Measurements from ENCODE around the gene SHISA9.

DNA sequence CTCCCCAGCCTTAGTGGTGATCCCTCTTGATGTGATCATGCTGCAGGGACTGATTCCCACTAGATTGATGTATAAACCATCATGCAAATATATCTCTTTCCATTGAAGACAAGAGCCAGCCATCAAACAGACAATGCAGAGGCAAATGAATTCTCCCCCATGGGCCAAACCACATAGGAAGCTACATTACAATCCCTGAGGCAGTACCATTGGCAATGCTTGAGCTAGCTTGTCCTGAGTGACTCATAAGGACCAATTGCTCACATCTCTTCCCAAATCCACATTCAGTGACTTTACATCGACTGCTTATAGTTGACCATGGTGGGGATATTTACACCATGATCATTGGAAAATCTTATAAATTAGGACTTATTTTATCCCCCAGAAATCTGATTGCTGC, 242.2 kb downstream of the SHISA9 start:
- TF ChIP-seq, protein P1, sequence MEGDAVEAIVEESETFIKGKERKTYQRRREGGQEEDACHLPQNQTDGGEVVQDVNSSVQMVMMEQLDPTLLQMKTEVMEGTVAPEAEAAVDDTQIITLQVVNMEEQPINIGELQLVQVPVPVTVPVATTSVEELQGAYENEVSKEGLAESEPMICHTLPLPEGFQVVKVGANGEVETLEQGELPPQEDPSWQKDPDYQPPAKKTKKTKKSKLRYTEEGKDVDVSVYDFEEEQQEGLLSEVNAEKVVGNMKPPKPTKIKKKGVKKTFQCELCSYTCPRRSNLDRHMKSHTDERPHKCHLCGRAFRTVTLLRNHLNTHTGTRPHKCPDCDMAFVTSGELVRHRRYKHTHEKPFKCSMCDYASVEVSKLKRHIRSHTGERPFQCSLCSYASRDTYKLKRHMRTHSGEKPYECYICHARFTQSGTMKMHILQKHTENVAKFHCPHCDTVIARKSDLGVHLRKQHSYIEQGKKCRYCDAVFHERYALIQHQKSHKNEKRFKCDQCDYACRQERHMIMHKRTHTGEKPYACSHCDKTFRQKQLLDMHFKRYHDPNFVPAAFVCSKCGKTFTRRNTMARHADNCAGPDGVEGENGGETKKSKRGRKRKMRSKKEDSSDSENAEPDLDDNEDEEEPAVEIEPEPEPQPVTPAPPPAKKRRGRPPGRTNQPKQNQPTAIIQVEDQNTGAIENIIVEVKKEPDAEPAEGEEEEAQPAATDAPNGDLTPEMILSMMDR (conservative IDR thresholded peaks at IDR 0.05; ENCODE audit: low read length), result no peak
- TF ChIP-seq EZH2phosphoT487 (IDR thresholded peaks at IDR 0.05; ENCODE audit: borderline replicate concordance, low read depth, low read length), result no peak
